ENCODE data around the gene ATP10B. TPM values are rescaled to one million over a fixed set of nuclear protein-coding genes. Genes with fewer than 3 reads are reported as not detected.

Gene ATP10B
- total and polyA plus RNA-seq, 10 of the 15 experiments (the other 5 are each of a cell fraction or from before 2014, with no cell fraction given), result not detected

GRCh38 chr5:160749026-160749425 lies 103.0 kb downstream of the ATP10B start:
- Histone ChIP-seq H3K27ac (ENCODE audit: control insufficient read depth, insufficient read depth) (no peak overlapping the region), H3K9ac (ENCODE audit: control insufficient read depth, insufficient read depth, low read length) (no peak overlapping the region), H3K79me2 (ENCODE audit: control insufficient read depth, insufficient read depth, low read length) (no peaks in the 10 kb centered on the region), H3K27me3 (replicated peaks in 1 of 2; ENCODE audit: control insufficient read depth in 2 of 2, insufficient read depth in 2 of 2, low read length in 1 of 2) (no peaks in the 10 kb centered on the region), H3K4me3 (no peak overlapping the region), H3K4me1 (ENCODE audit: control insufficient read depth, insufficient read depth, low read length) (peaks cover 4% of the 10 kb centered on the region; the same call in 1 of the 2 replicates), H3K4me2 (ENCODE audit: control insufficient read depth, insufficient read depth) (no peak overlapping the region), H4K20me1 (ENCODE audit: control insufficient read depth, insufficient read depth) (no peaks in the 10 kb centered on the region), H3K36me3 (ENCODE audit: control insufficient read depth in 2 of 2, insufficient read depth in 2 of 2, low read length in 1 of 2) (no peaks in the 10 kb centered on the region), H2AFZ (ENCODE audit: control insufficient read depth, low read depth, low read length) (no peak overlapping the region), H3K9me3 (replicated peaks; ENCODE audit: control insufficient read depth, insufficient read depth, low read length) (no peaks in the 10 kb centered on the region; the same call in 2 of the 3 replicates)
- SMC1A ChIA-PET (ENCODE audit: uncharacterized antibody, unreplicated experiment), result no interaction called here
- POLR2A ChIA-PET, result no interaction called here
- FAIRE-seq (no peak), ATAC-seq (no peak), DNase-seq (ENCODE audit: low read depth, low spot score) (no peak)
- TF ChIP-seq TCF7 (IDR thresholded peaks at IDR 0.05; ENCODE audit: borderline replicate concordance) (no peak), SMC3 (IDR thresholded peaks at IDR 0.05; ENCODE audit: borderline replicate concordance, low read length) (no peak), TBL1XR1 (IDR thresholded peaks at IDR 0.05; ENCODE audit: low read depth, low read length) (no peak), HSF1 (IDR thresholded peaks at IDR 0.05; ENCODE audit: low read depth, low read length) (no peak), CREM (IDR thresholded peaks at IDR 0.05; ENCODE audit: low read depth) (no peak), CHD4 (IDR thresholded peaks at IDR 0.05) (no peak), DPF2 (IDR thresholded peaks at IDR 0.05) (no peak), CREB1 (IDR thresholded peaks at IDR 0.05; ENCODE audit: low read depth) (no peak), HCFC1 (IDR thresholded peaks at IDR 0.05; ENCODE audit: low read length) (no peak), BHLHE40 (IDR thresholded peaks at IDR 0.05; ENCODE audit: borderline replicate concordance in 1 of 2, low read depth in 2 of 2, low read length in 1 of 2) (no peak), RB1 (IDR thresholded peaks at IDR 0.05; ENCODE audit: borderline replicate concordance) (no peak), SMAD1 (IDR thresholded peaks at IDR 0.05; ENCODE audit: low read depth, partially characterized antibody) (no peak), MEF2B (IDR thresholded peaks at IDR 0.05; ENCODE audit: partially characterized antibody, poor library complexity, severe bottlenecking) (no peak), MYB (IDR thresholded peaks at IDR 0.05; ENCODE audit: borderline replicate concordance, low read depth, low read length) (no peak), NFYA (IDR thresholded peaks at IDR 0.05; ENCODE audit: borderline replicate concordance, low read depth, low read length) (no peak)
- TF ChIP-seq, protein P1, sequence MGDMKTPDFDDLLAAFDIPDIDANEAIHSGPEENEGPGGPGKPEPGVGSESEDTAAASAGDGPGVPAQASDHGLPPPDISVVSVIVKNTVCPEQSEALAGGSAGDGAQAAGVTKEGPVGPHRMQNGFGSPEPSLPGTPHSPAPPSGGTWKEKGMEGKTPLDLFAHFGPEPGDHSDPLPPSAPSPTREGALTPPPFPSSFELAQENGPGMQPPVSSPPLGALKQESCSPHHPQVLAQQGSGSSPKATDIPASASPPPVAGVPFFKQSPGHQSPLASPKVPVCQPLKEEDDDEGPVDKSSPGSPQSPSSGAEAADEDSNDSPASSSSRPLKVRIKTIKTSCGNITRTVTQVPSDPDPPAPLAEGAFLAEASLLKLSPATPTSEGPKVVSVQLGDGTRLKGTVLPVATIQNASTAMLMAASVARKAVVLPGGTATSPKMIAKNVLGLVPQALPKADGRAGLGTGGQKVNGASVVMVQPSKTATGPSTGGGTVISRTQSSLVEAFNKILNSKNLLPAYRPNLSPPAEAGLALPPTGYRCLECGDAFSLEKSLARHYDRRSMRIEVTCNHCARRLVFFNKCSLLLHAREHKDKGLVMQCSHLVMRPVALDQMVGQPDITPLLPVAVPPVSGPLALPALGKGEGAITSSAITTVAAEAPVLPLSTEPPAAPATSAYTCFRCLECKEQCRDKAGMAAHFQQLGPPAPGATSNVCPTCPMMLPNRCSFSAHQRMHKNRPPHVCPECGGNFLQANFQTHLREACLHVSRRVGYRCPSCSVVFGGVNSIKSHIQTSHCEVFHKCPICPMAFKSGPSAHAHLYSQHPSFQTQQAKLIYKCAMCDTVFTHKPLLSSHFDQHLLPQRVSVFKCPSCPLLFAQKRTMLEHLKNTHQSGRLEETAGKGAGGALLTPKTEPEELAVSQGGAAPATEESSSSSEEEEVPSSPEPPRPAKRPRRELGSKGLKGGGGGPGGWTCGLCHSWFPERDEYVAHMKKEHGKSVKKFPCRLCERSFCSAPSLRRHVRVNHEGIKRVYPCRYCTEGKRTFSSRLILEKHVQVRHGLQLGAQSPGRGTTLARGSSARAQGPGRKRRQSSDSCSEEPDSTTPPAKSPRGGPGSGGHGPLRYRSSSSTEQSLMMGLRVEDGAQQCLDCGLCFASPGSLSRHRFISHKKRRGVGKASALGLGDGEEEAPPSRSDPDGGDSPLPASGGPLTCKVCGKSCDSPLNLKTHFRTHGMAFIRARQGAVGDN (IDR thresholded peaks at IDR 0.05), result no peak
- no TSS peak for BruUV-seq (replicated peaks)
- in situ Hi-C loops (cut with MboI) (no loop called here), intact Hi-C loops (cut with micrococcal nuclease; ENCODE audit: unreplicated experiment) (no loop called here)
- 36% methylated on average over 3 of the region's 3 CpGs for WGBS (ENCODE audit: insufficient coverage, insufficient replicate concordance, low lambda C conversion rate, missing lambda C conversion rate)
- CTCF ChIA-PET, result no interaction called here
- RAD21 ChIA-PET (ENCODE audit: unreplicated experiment), result no interaction called here

Measured in GM12878 (cell line).